ENCODE data around the gene RABL6.
"Not testable (repeated sequence)": the region's sequence is repeated elsewhere in the genome, so short reads cannot be mapped to it uniquely, and the experiment has no call there.

RABL6 gene

DNA sequence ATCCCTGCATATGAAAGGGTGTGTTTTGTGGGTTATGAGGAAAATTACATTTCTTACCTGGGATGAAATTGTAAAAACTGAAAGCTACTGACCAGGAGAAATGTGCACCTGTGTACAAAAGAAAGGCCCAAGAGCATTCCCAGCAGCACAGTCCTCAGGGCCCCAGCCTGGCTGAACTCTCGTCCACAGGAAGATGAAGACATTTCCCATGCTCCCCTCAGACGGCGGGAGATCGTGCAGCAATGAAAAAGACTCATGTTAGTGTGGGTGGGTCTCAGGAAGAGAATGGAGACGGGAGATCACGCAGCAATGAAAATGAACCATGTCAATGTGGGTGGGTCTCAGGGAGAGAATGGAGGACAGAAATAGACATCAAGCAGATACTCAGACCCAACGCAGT lies 30.8 kb upstream of the RABL6 start:
- DNase-seq = no peak

DNA sequence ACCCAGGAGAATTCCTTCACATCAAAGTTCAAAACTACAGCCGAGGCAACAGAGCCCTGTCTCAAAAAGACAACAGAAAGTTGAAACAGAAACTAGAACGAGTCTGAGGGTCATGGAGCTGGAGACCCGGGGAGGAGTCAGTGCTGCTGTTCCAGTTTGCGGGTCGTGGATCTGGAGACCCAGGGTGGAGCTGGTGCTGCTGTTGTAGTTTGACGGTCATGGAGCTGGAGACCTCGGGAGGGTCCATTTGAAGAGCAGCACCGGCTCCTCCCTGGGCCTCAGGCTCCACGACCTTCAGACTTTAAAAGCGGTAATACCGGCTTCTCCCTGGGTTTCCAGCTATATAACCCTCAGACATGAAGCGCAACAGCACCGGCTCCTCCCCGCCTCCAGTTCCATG lies 30.4 kb upstream of the RABL6 start:
- no peak for DNase-seq

DNA sequence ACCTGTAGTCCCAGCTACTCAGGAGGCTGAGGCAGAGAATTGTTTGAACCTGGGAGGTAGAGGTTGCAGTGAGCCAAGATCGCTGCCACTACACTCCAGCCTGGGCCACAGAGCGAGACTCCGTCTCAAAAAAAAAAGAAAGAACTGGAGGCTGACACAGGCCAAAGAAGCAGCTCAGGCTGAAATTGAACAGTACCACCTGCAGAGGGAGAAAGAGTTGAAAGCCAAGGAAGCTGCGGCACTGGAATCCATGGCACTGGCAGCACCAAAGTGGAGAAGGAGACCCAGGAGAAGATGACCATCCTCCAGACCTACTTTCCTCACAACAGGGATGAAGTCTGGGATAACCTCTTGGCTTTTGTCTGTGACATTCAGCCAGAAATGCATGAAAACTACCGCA lies 27.9 kb upstream of the RABL6 start:
- DNase-seq = no peak

DNA sequence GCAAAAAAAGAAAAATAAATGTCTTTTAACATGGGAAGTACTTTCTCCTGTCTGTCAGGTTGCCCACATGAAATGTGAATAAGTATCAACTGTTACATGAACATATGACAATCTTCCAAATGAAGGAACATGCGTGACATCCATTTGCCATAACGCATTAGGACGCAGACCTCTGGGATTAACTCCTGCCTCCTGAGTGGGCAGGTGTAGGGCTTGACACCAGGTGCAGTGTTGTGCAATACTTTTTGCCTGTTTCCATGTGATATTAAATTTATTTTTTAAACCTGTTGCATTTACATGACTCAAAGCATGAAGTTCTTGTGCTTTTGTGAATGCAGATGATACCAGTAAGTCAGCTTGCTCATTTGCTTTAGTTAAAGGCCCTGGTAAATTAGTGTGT lies 25.3 kb upstream of the RABL6 start:
- no peak for DNase-seq

DNA sequence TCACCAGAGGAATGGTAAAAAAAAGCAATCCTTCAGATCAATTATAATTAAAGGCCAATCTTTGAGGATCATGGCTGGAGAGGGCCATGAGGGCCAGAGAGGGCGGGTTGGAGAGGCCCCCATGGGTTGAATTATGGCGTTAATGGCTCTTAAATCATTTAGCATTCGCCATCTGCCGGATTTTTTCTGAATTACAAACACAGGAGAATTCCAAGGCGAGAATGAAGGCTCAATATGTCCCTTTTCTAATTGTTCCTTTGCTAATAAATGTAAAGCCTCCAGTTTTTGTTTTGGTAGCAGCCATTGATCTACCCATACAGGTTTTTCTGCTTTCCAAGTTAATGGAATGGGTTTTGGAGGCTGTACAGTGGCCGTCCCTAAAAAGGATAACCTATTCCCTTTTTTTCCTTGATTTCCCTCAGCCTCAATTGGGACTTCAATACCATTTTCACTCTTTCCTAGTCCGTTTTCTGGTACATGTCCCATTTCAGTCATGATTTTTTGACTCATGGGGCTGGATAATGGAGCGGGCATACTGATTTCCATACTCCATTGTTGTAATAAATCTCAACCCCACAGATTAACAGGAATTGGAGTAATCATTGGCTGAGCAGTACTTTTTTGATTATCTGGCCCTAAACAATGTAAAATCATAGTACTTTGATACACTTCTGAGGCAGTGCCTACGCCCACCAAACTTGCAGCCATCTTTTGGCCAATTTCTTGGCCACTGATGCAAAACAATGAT lies 23.3 kb upstream of the RABL6 start:
- DNase-seq = no peak

DNA sequence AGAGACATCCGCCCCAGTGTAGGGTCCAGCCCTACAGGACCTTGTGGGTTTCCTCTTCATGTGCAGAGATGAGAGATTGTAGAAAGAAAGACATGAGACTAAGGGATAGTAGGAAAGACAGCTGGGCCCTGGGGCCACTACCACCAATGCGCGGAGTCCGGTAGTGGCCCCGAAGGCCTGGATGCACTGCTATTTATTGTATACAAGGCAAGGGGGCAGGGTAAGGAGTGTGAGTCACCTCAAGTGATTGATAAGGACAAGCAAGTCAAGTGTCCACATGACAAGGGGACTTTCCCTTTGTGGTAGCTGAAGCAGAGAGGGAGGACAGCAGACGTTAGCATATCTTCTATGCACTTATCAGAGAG lies 22.8 kb upstream of the RABL6 start:
- no peak for DNase-seq

DNA sequence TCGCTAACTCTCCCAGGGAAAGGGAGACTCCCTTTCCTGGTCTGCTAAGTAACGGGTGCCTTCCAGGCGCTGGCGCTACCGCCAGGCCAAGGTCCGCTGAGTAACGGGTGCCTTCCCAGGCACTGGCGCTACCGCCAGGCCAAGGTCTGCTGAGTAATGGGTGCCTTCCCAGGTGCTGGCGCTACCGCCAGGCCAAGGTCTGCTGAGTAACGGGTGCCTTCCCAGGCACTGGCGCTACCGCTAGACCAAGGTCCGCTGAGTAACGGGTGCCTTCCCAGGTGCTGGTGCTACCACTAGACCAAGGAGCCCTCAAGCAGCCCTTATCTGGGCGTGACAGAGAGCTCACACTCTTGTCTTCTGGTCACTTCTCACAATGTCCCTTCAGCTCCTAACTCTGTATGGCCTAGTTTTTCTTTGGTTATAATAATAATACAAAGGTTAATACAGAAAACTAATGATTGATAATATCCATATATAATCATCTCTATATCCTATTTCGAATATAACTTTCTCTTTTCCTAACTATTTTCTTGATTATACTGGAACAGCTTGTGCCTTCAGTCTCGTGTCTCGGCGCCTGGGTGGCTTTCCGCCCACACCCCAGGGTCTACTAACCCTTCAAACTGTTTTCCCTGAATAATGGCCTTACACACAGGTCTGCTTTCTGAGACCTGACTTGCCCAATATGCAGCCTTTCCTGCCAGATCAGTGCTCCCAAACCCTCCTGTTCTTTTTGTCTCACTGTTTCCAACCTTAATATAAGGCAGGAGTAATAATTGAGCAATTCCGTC lies 22.0 kb upstream of the RABL6 start:
- not testable (repeated sequence) for DNase-seq

DNA sequence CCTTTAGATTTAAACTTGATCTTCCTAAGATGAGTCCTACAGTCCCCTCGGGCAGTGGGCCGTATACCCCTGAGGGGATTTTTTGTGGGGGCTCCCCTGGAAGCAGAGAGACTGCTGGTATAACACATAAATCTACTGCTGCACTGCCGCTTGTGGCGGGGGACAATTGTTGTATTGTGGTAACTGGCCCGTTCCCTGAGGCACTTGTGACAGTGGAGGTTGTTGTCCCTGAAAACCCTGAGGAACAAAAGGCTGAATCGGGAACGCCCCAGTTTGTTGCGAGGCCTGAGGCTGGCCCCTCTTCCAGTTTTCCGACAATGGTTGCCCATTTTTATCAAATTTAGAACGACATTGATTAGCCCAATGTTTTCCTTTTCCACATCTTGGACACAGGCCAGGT lies 21.3 kb upstream of the RABL6 start:
- no peak for DNase-seq

DNA sequence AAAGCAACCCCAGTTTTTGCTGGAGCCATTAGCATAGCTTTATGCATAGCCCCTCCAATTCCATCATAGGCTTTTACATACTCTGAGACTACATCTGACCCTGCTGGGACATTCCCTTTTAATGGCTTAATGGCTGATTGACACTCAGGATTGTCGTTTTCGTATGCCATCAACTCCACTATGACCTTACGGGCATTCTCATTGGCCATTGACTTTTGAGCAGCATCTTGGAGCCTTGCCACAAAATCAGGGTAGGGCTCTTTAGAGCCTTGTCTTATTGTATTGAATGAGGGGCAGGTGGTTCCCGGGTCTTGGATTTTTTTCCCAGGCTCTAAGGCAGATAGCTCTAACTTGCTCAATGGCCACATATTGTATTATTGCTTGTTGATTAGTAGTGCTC lies 20.8 kb upstream of the RABL6 start:
- not testable (repeated sequence) for DNase-seq

DNA sequence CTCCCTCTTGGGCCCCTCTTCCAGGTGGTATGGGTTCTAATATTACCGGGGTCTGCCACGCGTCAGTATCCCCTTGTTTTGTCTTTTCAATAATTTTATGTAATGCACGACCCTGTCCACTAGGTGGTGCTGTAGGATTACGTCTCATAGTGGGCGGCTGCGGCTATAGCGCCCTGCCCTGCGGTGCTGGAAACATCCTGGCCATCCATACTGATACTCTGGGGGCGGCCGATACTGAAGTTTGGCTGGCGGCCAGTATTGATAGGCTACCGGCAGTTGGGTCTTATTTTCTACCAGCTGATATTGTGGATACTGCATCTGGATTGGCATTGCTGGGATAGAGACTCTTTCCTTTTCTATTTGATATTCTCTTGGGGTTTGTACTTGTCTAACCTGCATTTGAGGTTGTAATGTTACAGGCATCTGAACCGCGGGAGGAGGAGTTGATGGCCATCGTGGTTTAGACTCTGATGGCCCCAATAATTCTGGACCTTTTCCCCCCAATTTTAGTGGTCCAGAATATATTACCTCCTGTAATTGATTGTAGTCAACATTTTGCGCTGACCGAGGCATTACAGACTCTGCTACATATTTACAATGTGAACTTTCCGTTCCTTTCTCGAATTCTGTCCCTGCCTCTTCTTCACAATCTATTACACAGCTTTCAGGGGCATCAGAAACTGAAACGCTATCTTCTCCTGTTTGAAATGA lies 19.9 kb upstream of the RABL6 start:
- peak; percentile 76 for DNase-seq

DNA sequence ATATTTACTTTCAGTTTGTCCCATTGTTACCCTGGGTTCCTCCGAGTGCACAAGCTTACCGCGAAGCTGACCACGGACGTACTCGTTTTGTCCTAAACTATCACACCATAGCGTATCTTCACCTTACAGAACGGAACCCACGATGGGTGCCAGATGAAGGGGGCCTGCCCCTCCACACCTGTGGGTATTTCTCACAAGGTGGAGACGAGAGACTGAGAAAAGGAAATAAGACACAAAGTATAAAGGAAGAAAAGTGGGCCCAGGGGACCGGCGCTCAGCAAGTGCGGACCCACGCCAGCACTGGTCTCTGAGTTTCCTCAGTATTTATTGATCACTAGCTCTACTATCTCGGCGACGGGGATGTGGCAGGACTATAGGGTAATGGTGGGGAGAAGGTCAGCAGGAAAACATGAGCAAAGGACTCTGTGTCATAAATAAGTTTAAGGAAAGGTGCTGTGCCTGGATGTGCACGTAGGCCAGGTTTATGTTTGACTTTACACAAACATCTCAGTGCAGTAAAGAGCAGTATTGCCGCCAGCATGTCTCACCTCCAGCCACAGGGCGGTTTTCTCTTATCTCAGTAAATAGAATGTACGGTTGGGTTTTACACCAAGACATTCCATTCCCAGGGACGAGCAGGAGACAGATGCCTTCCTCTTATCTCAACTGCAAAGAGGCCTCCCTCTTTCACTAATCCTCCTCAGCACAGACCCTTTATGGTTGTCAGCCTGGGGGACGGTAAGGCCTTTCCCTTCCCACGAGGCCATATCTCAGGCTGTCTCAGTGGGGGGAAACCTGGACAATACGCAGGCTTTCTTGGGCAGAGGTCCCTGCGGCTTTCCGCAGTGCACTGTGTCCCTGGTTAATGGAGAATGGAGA lies 18.9 kb upstream of the RABL6 start:
- not testable (repeated sequence) for DNase-seq

DNA sequence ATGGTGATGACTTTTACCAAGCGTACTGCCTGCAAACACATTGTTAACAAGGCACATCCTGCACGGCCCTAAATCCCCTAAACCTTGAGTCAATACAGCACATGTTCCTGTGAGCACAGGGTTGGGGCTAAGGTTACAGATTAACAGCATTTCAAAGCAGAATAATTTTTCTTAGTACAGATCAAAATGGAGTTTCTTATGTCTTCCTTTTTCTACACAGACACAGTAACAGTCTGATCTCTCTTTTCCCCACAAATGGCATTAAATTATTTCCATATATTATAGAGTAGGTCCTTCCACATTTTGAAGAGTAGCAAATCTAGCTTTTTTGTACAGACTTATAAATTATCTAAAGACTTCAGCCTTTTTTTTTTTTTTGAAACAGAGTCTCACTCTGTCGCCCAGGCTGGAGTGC lies 18.2 kb upstream of the RABL6 start:
- no peak for DNase-seq

DNA sequence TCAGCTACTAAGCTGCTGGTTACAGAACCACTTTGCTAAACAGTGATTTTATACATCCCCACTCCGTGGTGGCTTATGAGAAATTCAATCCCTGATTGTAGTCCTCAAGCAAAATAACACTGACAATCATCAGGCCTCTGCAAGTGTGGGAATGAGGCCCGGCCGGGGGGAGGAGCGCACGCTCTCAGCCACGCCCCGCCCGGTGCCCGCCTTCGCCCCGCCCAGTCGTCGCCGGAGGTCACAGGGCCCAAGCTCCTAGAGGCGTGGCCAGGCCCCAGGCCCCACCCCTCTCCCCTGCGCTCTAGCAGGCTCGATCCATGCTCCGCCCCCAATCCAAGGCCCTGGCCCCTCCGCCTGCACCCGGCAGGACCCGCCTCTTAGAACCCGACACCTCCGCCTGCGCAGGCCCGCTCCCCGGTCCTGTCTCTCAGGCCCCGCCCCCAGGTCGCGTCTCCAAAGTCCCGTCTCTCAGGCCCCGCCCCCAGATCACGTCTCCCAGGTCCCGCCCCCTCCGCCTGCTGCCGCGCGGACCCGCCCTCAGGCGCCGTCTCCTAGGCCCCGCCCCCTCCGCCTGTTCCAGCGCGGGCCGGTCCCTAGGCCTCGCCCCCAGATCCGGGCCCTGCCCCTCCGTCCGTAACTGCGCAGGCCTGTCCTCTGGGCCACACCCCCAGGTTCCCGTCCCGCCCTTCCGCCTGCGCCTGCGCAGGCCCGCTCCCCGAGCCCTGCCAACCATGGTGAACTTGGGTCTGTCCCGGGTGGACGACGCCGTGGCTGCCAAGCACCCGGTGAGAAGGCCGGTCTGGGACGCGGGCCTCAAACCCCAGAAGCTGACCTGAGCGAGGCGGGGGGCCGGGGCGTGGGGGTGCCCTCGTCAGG lies 16.9 kb upstream of the RABL6 start, which contains the start of gene TMEM141:
TSS of gene TMEM141 (plus strand) at position 705 of the 876 bp plus-strand sequence. CDS start at position 732, 27 bp downstream.
- DNase-seq = peak; percentile 99

DNA sequence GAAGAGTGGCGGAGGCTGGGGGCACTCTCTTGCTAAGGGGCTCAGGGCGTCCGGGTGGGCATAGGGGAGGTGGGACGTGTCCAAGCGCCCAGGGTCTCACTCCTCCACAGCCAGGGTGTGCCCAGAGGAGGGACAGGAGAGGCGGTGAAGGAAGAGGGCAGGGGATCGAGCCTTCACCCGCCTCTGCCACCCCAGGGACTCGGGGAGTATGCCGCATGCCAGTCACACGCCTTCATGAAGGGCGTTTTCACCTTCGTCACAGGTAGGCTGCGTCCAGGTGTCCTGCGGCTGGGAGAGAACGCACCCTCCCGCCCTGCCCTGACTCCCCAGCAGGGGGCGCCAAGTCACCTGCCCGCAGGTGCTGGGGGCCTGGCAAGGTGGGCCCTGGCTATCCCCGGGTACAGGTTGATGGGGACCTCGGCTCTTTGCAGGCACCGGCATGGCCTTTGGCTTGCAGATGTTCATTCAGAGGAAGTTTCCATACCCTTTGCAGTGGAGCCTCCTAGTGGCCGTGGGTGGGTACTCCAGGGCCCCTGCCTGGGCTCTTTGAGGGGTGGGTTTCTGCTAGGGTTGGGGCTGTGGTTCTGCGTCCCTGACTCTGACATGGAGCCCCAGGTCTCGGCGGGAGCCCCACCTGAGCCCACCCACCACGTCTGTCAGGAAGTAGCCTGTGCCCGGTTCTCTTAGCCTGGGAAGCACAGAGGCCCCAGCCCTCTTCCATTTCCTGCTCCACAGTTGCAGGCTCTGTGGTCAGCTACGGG lies 16.1 kb upstream of the RABL6 start:
- DNase-seq = peak; percentile 83

DNA sequence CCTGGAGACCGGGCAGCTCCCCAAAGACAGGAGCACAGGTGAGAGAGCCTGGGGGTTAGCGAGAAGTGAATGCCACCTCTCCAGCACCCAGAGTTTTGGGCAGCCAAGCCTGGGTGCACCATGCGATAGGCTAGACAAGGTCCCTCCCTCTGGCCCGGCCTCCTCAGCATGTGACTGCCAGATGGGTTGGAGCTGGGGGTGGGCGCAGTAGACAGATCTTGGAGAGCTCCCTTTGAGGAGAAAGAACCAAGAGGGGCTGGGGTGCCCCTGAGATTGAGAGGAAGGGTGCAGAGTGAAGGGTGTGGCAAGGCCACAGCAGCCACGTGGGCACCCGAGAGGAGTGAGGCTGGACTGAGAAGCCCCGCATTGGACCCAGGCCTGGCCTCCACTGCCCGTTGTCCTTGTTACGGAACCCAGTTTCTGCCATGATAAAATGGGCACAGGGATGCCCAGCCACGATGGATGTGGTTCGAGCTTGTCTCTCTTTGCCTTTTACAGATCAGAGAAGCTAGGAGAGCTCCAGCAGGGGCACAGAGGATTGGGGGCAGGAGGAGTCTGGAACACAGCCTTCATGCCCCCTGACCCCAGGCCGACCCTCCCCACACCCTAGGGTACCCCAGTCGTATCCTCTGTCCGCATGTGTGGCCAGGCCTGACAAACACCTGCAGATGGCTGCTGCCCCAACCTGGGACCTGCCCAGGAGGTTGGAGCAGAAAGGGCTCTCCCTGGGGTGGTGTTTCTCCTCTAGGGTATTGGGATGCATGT lies 15.2 kb upstream of the RABL6 start:
- no peak for DNase-seq

DNA sequence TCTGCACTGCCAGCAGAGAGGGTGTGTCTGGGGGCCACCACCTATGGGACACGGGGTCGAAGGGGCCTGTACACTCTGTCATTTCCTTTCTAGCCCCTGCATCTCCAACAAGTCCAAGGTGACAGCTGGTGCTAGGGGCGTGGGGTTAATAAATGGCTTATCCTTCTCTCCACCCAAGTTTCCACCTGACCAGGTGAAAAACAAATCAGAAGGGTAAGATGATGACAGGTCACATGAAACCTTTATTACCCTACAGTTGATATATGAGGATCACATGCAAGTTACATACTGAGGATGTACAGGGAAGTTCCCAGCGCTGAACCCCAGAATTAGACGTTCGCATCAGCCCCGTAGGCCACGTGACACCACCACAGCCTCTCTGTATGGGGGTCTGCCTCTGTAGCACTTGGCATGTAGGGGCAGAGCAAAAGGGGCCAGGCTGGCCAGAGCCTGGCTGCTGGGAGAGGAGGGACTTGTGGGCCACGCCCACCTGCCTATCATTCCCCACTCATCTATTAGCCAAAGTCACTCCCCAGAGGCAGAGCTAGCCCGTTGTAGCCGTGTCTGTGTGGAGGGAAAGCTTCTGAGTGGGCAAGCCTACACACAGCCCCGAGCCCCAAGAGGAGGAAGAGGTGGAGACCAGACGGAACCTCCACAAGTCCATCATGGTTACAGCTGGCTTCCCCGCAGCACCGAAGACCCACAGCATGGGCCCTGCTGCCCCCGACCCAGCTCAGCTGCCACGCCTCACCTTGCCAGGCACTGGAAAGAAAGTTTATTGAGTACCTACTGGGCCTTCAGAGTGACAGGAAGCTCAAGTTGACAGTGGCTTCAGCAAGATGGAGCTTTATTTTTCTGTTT lies 14.4 kb upstream of the RABL6 start:
- DNase-seq = no peak

DNA sequence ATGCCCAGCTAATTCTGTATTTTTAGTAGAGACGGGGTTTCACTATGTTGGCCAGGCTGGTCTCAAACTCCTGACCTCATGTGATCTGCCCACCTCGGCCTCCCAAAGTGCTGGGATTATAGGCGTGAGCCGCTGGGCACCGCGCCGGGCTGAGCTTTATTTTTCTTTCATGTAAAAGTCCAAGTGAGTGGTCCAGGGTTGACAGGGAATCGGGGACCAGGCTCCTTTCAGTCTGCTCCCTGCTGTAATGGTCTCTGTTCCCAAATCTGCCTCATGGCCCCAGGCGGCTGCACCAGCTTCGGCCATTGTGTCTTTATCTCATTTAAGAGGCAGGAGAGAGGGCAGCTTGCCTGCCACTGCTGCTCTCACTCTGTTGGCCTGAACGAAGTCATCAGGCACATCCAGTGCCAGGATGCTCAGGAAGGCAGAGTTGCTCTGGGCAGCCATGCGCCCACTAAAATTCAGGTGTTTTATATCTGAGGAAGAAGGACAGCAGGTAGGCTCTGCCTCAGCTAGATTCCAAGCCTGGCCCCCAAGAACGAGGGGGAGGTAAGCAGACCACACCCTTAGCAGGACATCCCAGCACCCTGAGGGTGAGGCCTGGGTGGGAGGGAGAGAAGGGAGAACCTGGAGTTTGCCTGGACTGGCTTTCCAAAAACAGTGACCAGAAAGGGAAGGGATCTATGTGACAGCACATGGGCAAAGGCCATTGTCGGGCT lies 13.3 kb upstream of the RABL6 start:
- DNase-seq = no peak

DNA sequence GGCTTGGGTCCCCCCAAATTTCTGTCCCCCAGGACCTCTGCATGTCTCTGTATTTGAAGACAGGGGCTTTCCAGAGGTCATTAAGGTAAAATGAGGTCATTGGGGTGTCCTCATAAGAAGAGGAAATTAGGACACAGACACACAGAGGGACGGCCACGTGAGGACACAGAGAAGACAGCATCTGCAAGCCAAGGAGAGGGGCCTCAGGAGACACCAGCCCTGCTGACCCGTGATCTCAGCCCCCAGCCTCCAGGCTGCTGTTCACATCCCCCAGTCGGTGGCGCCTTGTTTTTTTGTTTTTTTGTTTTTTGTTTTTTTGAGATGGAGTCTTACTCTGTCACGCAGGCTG lies 12.8 kb upstream of the RABL6 start:
- DNase-seq = no peak

Measured in NCI-H2107 (cell line).